CD4-positive, alpha-beta T cell treated with Interleukin-2 at 100 ng/mL for 4 hours (primary cell): ENCODE measurements around the gene TSPAN14.
"Not testable (repeated sequence)": the region's sequence is repeated elsewhere in the genome, so short reads cannot be mapped to it uniquely, and the experiment has no call there.

Experiments used
- DNase-seq: peaks from one replicate; pipeline ENCODE4 v3.0.0-alpha.2; 2020; ENCODE audit warnings: low spot score

TSPAN14 gene

GRCh38 chr10:80453842-80454512 is at the start of gene TSPAN14:
Gene TSPAN14 (plus strand): TSS chr10:80454310. CDS start chr10:80489234, 34,924 bp downstream.
- peak; percentile 77 for DNase-seq

- no peak for DNase-seq
Observed at GRCh38 chr10:80405035-80405434, 49.1 kb upstream of the TSPAN14 start.

GRCh38 chr10:80405626-80406025 is 48.5 kb upstream of the TSPAN14 start:
- no peak for DNase-seq

GRCh38 chr10:80406204-80406603 is 47.9 kb upstream of the TSPAN14 start:
- DNase-seq: no peak

GRCh38 chr10:80407812-80408241 is 46.3 kb upstream of the TSPAN14 start:
- DNase-seq: no peak

GRCh38 chr10:80408242-80409101 is 45.6 kb upstream of the TSPAN14 start, which contains the start of gene PRXL2A:
Gene PRXL2A (plus strand): TSS chr10:80408551. CDS start chr10:80420468, 11,917 bp downstream.
- peak; percentile 69 for DNase-seq

GRCh38 chr10:80409121-80409520 is 45.0 kb upstream of the TSPAN14 start:
- no peak for DNase-seq

- DNase-seq: no peak
Observed at GRCh38 chr10:80410122-80410521, 44.0 kb upstream of the TSPAN14 start.

GRCh38 chr10:80410578-80411145 is 43.4 kb upstream of the TSPAN14 start:
- DNase-seq: no peak

- no peak for DNase-seq
Observed at GRCh38 chr10:80411267-80411668, 42.8 kb upstream of the TSPAN14 start.

GRCh38 chr10:80411681-80412220 is 42.4 kb upstream of the TSPAN14 start:
- no peak for DNase-seq

GRCh38 chr10:80412486-80412885 is 41.6 kb upstream of the TSPAN14 start:
- no peak for DNase-seq

GRCh38 chr10:80413271-80413996 is 40.7 kb upstream of the TSPAN14 start:
- DNase-seq: no peak

GRCh38 chr10:80414142-80414895 is 39.8 kb upstream of the TSPAN14 start:
- no peak for DNase-seq

- DNase-seq: no peak
Observed at GRCh38 chr10:80415734-80416478, 38.2 kb upstream of the TSPAN14 start.

GRCh38 chr10:80416479-80417098 is 37.5 kb upstream of the TSPAN14 start:
- DNase-seq: no peak

- DNase-seq: not testable (repeated sequence)
Observed at GRCh38 chr10:80417256-80417655, 36.9 kb upstream of the TSPAN14 start.

- DNase-seq: no peak
Observed at GRCh38 chr10:80421050-80421706, 32.9 kb upstream of the TSPAN14 start.
